HG02642 (cell line): Measurements from ENCODE around the gene AMBP.

Source experiments
- ATAC-seq: cut with Tn5 transposase; IDR thresholded peaks from one replicate; pipeline ENCODE4 v1.9.1; 2021; ENCODE audit warnings: mild to moderate bottlenecking; ENCODE audit not compliant: unreplicated experiment, poor library complexity

Gene AMBP

DNA sequence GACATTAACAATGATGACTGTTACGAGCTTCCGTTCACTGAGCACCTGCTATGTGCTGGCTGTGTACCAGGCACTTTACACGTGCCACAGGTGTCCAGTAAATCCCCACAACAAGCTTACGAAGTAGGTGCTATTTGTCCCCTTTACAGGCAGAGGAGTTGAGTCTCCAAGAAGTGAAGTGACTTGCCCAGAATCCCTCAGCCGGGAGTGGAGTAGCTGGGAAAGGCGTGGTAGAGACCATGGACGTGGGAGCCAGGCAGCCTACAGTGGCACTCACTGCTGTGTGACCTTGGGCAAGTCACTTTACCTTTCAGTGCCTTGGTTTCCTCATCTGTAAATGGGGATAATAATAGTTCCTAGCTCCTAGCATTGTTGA lies 669 bp upstream of the AMBP start:
- ATAC-seq: no peak

DNA sequence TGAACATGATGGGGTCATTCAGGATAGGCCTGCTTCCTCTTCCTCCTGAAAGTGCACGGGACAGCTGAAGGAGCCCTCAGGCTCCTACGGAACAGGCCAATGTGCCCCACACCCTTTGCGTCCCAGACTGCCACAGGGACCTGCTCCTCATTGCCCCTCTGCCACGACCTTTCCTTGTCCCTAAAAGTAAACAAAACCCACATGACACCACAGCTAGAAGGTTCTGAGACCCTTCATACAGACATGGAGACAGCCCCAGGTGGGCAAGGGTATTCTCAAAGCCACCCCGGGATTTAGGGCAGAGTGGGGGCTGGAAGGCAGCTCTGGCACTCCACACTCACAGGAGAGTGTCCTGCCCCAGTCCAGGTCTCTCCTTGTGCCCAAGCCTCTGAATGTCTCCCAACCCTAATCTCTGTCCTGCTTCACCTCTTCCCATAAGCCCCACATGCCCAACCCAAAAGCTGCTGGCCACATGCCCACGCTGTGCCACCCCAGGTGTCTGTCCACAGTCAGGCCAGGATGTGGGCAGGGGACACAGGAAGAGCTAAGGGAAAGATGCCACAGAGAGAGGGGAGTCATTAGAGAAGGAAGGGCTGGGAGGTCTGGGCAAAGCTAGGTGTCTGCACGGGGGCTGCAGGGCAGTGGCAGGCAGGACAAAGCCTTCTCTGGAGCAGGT lies 800 bp downstream of the AMBP start:
- ATAC-seq: no peak

- ATAC-seq: no peak
Observed at GRCh38 chr9:114076237-114077161, 1.6 kb downstream of the AMBP start.

DNA sequence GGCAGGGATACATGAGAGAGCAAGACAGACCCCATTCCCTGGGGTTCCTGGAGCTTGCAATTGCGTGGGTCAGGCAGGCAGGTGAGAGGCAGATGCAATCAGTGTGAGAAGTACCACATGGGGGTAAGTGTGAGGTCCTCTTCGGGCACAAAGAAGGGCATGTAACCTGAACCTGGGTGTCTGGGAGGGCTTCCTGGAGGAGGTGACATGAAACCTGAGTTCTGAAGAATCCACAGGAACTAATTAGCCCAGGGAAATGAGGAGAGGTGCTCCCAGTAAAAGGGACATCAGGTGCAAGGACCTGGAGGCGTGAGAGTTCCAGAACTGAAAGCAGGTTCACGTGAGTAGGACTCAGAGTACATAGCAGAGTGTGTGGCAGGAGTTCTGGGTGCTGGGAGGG lies 2.5 kb downstream of the AMBP start:
- ATAC-seq: no peak

GRCh38 chr9:114072184-114073140 lies 5.6 kb downstream of the AMBP start:
- ATAC-seq: no peak

DNA sequence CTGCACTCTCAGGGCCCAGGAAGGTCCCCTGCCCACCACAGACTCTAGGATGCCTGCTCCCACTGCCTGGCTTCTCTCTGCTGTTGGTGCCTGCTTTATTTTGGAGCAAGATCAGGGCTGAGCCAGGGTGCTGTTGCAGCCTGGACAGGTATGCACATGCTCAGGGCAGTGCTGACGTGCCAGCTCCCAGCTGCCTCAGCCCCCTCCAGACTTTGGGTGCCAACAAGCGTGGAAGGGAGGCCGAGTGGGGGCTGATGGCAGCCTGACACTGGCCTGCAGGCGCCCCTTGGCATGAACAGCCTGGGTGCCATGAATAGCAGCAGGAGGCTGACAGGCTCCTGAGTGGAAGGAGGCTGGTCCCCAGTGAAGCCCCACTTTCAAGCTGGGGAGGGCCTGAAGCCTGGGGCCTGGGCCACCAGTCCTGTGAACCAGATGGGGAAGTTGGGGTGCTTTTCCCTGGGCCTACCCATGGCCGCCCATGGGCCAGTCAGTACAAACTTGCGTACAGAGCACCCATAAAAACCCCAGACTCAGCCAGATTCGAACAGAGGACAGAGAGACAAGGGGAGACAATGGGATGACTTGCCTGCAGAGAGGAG lies 6.8 kb downstream of the AMBP start:
- no peak for ATAC-seq

- no peak for ATAC-seq
Observed at GRCh38 chr9:114070188-114071103, 7.7 kb downstream of the AMBP start.

GRCh38 chr9:114069476-114070187 lies 8.5 kb downstream of the AMBP start:
- no peak for ATAC-seq

GRCh38 chr9:114065304-114065703 lies 12.8 kb downstream of the AMBP start:
- ATAC-seq: no peak

DNA sequence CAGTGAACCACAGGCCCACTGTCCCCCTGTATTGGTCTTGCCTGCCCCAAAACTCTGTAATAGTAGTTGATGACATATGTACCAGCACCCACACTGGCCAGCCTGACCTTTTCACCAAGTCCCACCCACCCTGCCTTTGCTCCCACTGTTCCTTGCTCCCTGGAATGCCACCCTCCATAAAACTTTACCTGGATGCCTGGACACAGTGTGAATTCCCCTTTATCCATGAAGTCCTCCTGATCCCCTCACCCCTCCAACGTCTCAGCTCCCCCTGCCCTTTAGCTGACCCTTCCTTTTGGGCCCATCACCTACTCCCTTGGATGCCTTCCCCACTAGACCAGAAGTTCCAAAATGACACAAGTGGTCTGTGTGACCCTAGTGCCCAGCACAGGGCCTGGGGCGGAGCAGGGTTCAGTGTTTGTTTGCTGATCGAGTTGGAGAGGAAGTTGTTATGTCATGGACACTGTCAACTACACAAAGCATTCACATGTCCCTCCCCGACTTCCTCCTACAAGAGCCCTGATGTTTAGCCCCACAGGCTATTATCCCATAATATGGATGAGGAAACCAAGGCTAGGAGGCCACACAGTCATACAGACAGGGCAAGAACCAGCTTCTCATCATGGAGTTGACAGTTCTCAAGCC lies 16.1 kb downstream of the AMBP start:
- no peak for ATAC-seq

- ATAC-seq: no peak
Observed at GRCh38 chr9:114061292-114061691, 16.8 kb downstream of the AMBP start.

DNA sequence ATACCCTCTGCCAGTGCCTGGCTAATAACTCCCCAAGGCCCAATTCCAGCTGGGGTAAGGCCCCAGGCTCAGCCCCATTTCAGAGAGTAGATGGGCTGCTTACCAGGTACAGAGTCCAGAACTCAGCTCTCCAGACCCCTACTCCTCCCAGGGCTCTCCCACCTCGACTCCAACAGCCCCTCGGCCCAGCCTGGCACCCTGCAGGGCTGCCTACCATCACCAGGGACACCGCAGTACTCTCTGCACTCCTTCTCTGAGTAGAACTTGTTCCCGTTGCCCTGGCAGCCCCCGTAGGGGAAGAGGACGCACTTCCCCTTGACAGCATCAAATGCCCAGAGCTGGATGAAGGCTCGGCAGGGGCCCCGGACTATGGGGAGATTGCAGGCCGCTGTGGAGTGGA lies 17.4 kb downstream of the AMBP start:
- no peak for ATAC-seq

DNA sequence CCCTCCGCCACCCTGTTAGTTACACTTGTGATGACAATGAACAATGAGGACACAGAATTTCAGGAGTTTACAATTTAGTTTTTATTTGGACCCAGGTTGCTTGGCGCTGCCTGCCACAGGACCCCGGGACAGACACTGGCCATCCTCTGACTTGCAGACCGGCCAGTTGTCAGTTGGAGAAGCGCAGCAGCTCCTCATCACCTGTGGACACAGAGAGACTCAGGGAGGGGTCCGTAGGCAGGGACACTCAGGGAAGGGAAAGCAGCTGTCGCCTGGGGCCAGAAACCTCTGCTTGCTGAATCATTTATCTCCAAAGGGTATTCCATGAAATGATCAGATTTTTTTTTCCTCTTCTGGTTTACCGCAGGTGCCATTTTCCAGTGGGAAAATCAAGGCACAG lies 18.0 kb downstream of the AMBP start:
- ATAC-seq: no peak

DNA sequence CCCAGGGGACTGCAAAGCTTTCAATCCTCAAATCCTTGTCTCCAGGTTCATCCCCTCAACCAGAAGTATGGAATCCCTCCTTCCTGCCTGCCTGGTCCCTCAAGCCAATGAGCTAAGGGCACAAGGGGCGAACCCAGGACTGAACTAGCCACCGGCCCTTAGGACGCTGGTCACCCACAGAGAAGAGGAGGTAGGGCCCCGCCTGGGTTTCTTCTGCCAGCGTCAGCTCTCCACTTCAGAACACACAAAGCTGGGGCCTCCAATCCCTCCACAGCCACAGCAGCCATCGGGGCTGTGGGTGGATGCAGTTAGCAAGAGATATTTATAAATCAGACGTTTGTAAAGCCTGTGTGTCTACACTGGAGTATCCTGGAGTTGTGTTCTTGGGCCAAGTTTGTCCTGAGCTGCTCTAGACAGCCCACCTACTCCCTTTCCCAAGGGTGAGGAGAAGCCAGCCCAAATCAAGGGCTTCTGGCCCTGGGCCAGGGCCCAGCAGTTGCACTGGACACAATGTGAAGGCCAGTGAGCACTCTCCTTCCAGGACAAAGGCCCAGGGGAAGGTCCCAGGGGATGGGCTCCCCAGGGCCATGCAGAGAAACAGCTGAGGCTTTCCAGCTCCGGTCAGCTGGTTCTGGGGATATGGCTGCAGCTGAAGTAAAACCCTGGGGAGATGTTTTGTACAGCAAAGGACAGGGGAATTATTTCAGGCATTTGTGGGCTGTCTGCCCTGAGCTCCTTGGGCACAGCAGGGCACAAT lies 18.9 kb downstream of the AMBP start:
- no peak for ATAC-seq

DNA sequence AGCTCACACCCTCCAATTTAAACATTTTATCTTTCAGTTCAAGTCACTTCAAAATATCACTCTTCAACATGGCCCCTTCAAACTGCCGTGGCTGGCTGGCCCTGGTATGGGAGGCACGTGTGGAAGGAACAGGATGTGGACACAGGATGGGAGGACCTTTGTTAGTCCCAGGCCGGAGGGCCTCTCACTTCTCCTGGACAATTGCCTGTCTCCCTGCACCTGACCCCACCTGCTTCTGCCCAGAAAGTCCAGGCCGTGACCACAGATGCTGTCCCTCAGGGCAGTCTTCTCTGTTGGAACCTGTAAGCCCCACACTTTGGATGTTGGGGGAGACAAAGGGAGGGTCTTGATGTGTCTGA lies 19.4 kb downstream of the AMBP start:
- no peak for ATAC-seq

GRCh38 chr9:114057161-114057885 lies 20.8 kb downstream of the AMBP start:
- ATAC-seq: no peak

- no peak for ATAC-seq
Observed at GRCh38 chr9:114056527-114056926, 21.6 kb downstream of the AMBP start.
